Hematopoietic multipotent progenitor cell treated with erythropoietin and hydrocortisone succinate and interleukin-3 and kit ligand, for 8 days (in vitro differentiated cells): ENCODE data around the gene EIF3CL.
"Not testable (repeated sequence)": the region's sequence is repeated elsewhere in the genome, so short reads cannot be mapped to it uniquely, and the experiment has no call there.

Experiments
- DNase-seq: peaks from one replicate; pipeline ENCODE4 v3.0.0-alpha.2; 2015

EIF3CL gene

GRCh38 chr16:28403220-28404072 lies at the start of gene EIF3CL:
Gene EIF3CL, minus strand, starts transcription at chr16:28403841. Its CDS starts 223 bp downstream, at chr16:28403618.
- DNase-seq, result not testable (repeated sequence)

- not testable (repeated sequence) for DNase-seq
These were observed 43.4 kb upstream of the EIF3CL start for GRCh38 chr16:28447081-28447480.

- DNase-seq, result not testable (repeated sequence)
These were observed 42.7 kb upstream of the EIF3CL start for GRCh38 chr16:28446388-28446787.

- not testable (repeated sequence) for DNase-seq
These were observed 40.3 kb upstream of the EIF3CL start for GRCh38 chr16:28443943-28444342.

GRCh38 chr16:28438899-28439298 lies 35.3 kb upstream of the EIF3CL start:
- not testable (repeated sequence) for DNase-seq

- not testable (repeated sequence) for DNase-seq
These were observed 31.7 kb upstream of the EIF3CL start for GRCh38 chr16:28435340-28435739.

GRCh38 chr16:28426060-28426680 lies 22.5 kb upstream of the EIF3CL start:
- not testable (repeated sequence) for DNase-seq

GRCh38 chr16:28421071-28421750 lies 17.6 kb upstream of the EIF3CL start:
- not testable (repeated sequence) for DNase-seq

- DNase-seq, result not testable (repeated sequence)
These were observed 13.4 kb upstream of the EIF3CL start for GRCh38 chr16:28417033-28417432.

GRCh38 chr16:28414530-28414929 lies 10.9 kb upstream of the EIF3CL start:
- not testable (repeated sequence) for DNase-seq

- DNase-seq, result not testable (repeated sequence)
These were observed 9.9 kb upstream of the EIF3CL start for GRCh38 chr16:28413585-28413984.

- DNase-seq, result not testable (repeated sequence)
These were observed 11.6 kb downstream of the EIF3CL start for GRCh38 chr16:28392054-28392453.

- DNase-seq, result not testable (repeated sequence)
These were observed 21.3 kb downstream of the EIF3CL start for GRCh38 chr16:28382177-28382867.

- not testable (repeated sequence) for DNase-seq
These were observed 25.8 kb downstream of the EIF3CL start for GRCh38 chr16:28377822-28378221.

GRCh38 chr16:28377108-28377625 lies 26.5 kb downstream of the EIF3CL start:
- DNase-seq, result not testable (repeated sequence)

- DNase-seq, result not testable (repeated sequence)
These were observed 28.5 kb downstream of the EIF3CL start for GRCh38 chr16:28375115-28375514.

- not testable (repeated sequence) for DNase-seq
These were observed 29.4 kb downstream of the EIF3CL start for GRCh38 chr16:28374281-28374680.

GRCh38 chr16:28367926-28368325 lies 35.7 kb downstream of the EIF3CL start:
- not testable (repeated sequence) for DNase-seq

GRCh38 chr16:28364268-28365173 lies 39.1 kb downstream of the EIF3CL start:
- not testable (repeated sequence) for DNase-seq

GRCh38 chr16:28363408-28363807 lies 40.2 kb downstream of the EIF3CL start, which contains the start of gene NPIPB6:
Gene NPIPB6, minus strand, starts transcription at chr16:28363508. Its CDS starts 686 bp downstream, at chr16:28362822.
- DNase-seq, result not testable (repeated sequence)

- not testable (repeated sequence) for DNase-seq
These were observed 41.0 kb downstream of the EIF3CL start for GRCh38 chr16:28362600-28362999.
